Stomach (tissue), 9 donors: ENCODE measurements around the gene CDHR3. TPM values are rescaled to one million over a fixed set of nuclear protein-coding genes. Genes with fewer than 3 reads are reported as not detected.

ENCODE experiments used
- DNase-seq, 2 donors: peaks; one replicate each; pipeline versions ENCODE4 v3.0.0 to v3.0.0-alpha.2; 2013 to 2019
- H3K27ac ChIP-seq, 5 donors: fragments of 200-600 bp in 4 of 5; sonication (generic) in 4 of 5; one replicate each; pipeline ENCODE4 v1.5.1; 2013 to 2019; ENCODE audit warnings: mild to moderate bottlenecking in 1 of 5, moderate library complexity in 1 of 5
- H3K27me3 ChIP-seq, 3 donors: fragments of 200-600 bp; sonication (generic); one replicate each; pipeline ENCODE4 v1.5.1; 2017 to 2019; ENCODE audit warnings: mixed run types in 1 of 3
- H3K36me3 ChIP-seq, 4 donors: fragments of 200-600 bp; sonication (generic); 1 replicate in 3 of 4; 2 replicates in 1 of 4; pipeline ENCODE4 v1.5.1; 2016 to 2019
- H3K4me1 ChIP-seq, 4 donors: fragments of 200-600 bp; sonication (generic); one replicate each; pipeline ENCODE4 v1.5.1; 2016 to 2019
- H3K4me3 ChIP-seq, 4 donors: fragments of 200-600 bp; sonication (generic) in 3 of 4; one replicate each; pipeline ENCODE4 v1.5.1; 2016 to 2019; ENCODE audit warnings: mild to moderate bottlenecking in 1 of 4
- H3K9me3 ChIP-seq, 4 donors: fragments of 200-600 bp; sonication (generic); one replicate each; pipeline ENCODE4 v1.5.1; 2016 to 2019
- EP300 ChIP-seq: sonication (generic); formaldehyde crosslinking; IDR thresholded peaks from one replicate; pipeline ENCODE4 v1.6.1; 2017; ENCODE audit warnings: antibody characterized with exemption
- POLR2A ChIP-seq, 4 donors: fragments of 450-650 bp; IDR thresholded peaks; one replicate each; pipeline ENCODE4 v1.6.1; 2016; ENCODE audit warnings: antibody characterized with exemption in 4 of 4, control low read depth in 2 of 4, mild to moderate bottlenecking in 1 of 4, moderate library complexity in 1 of 4
- POLR2AphosphoS5 ChIP-seq, 3 donors: sonication (generic); formaldehyde crosslinking; IDR thresholded peaks; one replicate each; pipeline ENCODE4 v1.6.1; 2016; ENCODE audit warnings: antibody characterized with exemption in 3 of 3
- WGBS, 5 donors: extraction: QIAGEN DNeasy Blood & Tissue Kit in 3 of 5; methylation state at CpG; one replicate each; pipeline versions ENCODE4 v1.1.5 to v1.1.7; 2013 to 2018; 5-methylcytosine and 5-hydroxymethylcytosine counted together
- intact Hi-C: fragments of 100-400 bp; cut with DNase I; formaldehyde crosslinking; loops from one replicate; pipeline ENCODE4 v1.15.1; 2023; ENCODE audit warnings: low total_unique reads
- polyA plus RNA-seq, 3 donors: library from polyadenylated mRNA; stranded (reverse); fragments of 200-250 nt; gene quantifications; one replicate each; pipeline ENCODE4 v1.2.3, GENCODE V29; 2013
- total RNA-seq, 5 donors: library from RNA; depleted of rRNA; stranded (reverse); fragments of >200 nt; gene quantifications; one replicate each; pipeline versions ENCODE4 v1.1.0 to v1.2.3, GENCODE V29; 2014 to 2016
- TF ChIP-seq, protein P1 (sequence below), 7 experiments: fragments of 450-650 bp in 4 of 7; fragments of 200-600 bp in 3 of 7; sonication (generic) in 3 of 7; IDR thresholded peaks; one replicate each; pipeline ENCODE4 v1.5.1; 2016 to 2019; ENCODE audit warnings: antibody characterized with exemption in 7 of 7, control low read depth in 2 of 7, mild to moderate bottlenecking in 1 of 7
- donor health status: healthy with polysubstance abuse.
- donor health status: Bipolar disorder and iron deficiency.
- donor health status: healthy.

The CDHR3 gene
- total and polyA plus RNA-seq, 8 donors: 1.2 to 62.5 (median 10.6) TPM

DNA sequence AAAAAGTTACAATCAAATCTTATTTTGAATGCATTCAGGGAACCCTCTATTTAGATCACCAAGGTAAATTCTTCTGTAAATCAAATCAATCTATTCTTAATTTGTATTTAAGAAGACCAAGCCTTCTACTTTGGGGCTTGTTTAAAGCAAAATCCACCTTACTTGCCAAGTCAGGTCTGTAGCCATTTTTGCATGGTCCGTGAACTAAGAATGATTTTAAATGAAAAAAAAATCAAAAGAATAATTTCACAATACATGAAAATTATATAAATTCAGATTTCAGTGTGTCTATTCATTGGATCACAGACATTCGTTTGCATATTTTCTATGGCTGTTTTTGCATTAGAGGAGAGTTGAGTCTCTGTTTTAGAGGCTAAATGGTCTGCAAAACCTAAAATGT is 89.6 kb downstream of the CDHR3 start:
- Histone ChIP-seq H3K9me3 (no peaks in the 10 kb centered on the region), H3K4me3 (no peak overlapping the region), H3K27me3 (no peaks in the 10 kb centered on the region), H3K36me3 (no peaks in the 10 kb centered on the region), H3K4me1 (peaks cover 6 to 23% (median 14%) of the 10 kb centered on the region in 4 donors), H3K27ac (no peak overlapping the region)
- TF ChIP-seq, protein P1, sequence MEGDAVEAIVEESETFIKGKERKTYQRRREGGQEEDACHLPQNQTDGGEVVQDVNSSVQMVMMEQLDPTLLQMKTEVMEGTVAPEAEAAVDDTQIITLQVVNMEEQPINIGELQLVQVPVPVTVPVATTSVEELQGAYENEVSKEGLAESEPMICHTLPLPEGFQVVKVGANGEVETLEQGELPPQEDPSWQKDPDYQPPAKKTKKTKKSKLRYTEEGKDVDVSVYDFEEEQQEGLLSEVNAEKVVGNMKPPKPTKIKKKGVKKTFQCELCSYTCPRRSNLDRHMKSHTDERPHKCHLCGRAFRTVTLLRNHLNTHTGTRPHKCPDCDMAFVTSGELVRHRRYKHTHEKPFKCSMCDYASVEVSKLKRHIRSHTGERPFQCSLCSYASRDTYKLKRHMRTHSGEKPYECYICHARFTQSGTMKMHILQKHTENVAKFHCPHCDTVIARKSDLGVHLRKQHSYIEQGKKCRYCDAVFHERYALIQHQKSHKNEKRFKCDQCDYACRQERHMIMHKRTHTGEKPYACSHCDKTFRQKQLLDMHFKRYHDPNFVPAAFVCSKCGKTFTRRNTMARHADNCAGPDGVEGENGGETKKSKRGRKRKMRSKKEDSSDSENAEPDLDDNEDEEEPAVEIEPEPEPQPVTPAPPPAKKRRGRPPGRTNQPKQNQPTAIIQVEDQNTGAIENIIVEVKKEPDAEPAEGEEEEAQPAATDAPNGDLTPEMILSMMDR (IDR thresholded peaks at IDR 0.05): no peak
- TF ChIP-seq POLR2AphosphoS5 (IDR thresholded peaks at IDR 0.05) (no peak), EP300 (no peak), POLR2A (IDR thresholded peaks at IDR 0.05) (no peak)
- DNase-seq: no peak
- 81 to 89% (median 85%) methylated on average over 2 of the region's 2 CpGs for WGBS, 5 donors
- intact Hi-C loops: no loop called here

DNA sequence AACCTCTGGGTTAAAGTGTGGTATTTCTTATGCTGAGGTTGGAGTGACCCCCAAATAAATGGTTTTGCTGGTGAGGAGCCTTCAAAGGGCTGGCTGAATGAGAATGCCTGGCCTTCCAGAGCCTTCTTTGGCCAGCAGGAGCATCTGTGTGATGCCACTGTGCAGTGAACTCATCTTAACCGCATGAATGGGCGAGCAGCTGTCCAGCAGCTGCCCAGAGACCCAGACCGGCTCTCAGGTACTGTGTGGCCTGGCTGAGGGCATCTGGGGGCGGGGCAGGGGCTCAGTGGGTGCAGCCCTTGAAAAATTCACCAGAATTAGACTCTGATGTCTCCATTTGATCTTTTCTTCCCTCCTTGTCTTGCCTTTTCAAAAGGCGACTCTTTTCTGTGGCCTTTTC is 90.0 kb downstream of the CDHR3 start:
- no peak for DNase-seq
- no peak overlapping the region for H3K4me3 ChIP-seq
- H3K27me3 ChIP-seq: no peaks in the 10 kb centered on the region
- no peak overlapping the region for H3K27ac ChIP-seq
- WGBS, 5 donors: 77 to 96% (median 84%) methylated on average over 5 of the region's 5 CpGs
- peaks cover 10 to 27% (median 18%) of the 10 kb centered on the region in 4 donors for H3K4me1 ChIP-seq
- no peaks in the 10 kb centered on the region for H3K9me3 ChIP-seq
- intact Hi-C loops: no loop called here
- no peaks in the 10 kb centered on the region for H3K36me3 ChIP-seq
- no peak for TF ChIP-seq EP300
- TF ChIP-seq, protein P1 (IDR thresholded peaks at IDR 0.05): no peak
- no peak for TF ChIP-seq POLR2A (IDR thresholded peaks at IDR 0.05)
- TF ChIP-seq POLR2AphosphoS5 (IDR thresholded peaks at IDR 0.05): no peak

DNA sequence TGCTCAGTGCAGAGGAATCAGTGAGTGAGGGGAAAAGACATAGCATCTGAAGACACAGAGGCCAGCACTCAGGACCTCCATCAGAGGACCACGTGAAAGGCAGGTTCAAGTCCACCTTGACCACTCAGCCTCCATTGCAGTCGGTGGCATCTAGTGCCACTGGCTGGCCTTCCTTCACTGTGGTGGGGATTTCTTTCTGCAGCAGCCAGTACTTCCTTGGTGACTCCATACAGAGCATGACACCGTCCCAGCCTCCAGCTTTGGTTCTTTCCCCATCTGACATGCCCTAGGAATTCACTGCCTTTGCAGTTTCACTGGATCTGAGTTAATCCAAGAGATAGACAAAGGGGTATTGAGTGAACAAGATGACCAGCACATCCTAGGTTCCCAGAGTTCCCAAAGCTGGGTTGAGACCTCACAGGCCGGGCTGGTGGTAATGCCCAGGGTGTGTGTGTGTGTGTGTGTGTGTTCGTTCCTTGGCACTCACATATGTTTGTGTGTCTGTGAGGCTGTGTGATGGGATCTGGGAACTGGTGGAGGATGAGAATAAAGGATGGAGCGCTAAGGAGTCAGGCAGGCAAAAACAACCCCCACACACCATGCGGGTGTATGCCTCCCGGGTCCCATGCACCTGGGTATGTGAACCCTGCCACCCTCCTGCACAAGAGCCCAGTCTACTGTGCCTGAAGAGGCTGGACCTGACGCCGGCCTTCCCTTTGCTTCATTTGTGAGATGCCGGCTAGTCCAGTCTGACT is 91.3 kb downstream of the CDHR3 start:
- DNase-seq: no peak
- intact Hi-C loops: no loop called here
- 92 to 97% (median 93%) methylated on average over 11 of the region's 11 CpGs for WGBS, 5 donors
- TF ChIP-seq POLR2A (IDR thresholded peaks at IDR 0.05): no peak
- TF ChIP-seq, protein P1 (IDR thresholded peaks at IDR 0.05): no peak
- TF ChIP-seq POLR2AphosphoS5 (IDR thresholded peaks at IDR 0.05): no peak
- TF ChIP-seq EP300: no peak
- Histone ChIP-seq H3K27ac (no peak overlapping the region), H3K27me3 (no peaks in the 10 kb centered on the region), H3K36me3 (no peaks in the 10 kb centered on the region), H3K9me3 (no peaks in the 10 kb centered on the region), H3K4me1 (peaks cover 13 to 39% (median 26%) of the 10 kb centered on the region in 4 donors), H3K4me3 (no peak overlapping the region)

DNA sequence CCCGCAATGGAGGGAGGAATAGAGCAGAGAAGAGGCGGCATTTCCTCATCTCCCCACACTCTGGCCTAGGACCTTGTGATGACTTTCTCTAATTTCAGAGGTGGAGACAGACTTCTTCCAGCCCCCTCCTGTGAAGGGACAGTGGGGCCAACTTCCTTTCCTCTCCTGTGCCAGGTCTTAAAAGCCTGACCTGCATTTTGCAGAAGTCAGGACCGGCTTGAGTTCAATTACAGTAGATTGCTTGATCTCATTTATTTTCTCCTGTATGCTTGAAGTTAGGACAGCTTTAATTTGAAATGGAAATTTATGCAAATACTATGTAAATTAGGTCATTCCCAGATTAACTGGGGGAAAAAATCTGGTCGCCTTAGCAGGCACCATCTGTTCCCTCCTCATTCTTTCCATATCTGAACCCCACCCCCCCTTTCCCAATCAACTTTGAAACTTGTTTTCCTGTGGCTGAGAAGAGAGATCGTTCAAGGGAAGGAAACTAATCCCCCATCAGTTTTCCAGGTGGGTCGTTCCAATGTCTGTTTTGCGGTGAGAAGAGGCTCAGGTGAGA is 92.0 kb downstream of the CDHR3 start:
- Histone ChIP-seq H3K4me1 (peaks cover 13 to 40% (median 27%) of the 10 kb centered on the region in 4 donors), H3K4me3 (no peak overlapping the region), H3K27ac (no peak overlapping the region), H3K27me3 (no peaks in the 10 kb centered on the region), H3K9me3 (no peaks in the 10 kb centered on the region), H3K36me3 (no peaks in the 10 kb centered on the region)
- no peak for DNase-seq
- intact Hi-C loops: loop anchor here (5.0 kb wide), 1 partner anchor 97 kb away; no protein-coding TSS in a partner anchor
- TF ChIP-seq, protein P1 (IDR thresholded peaks at IDR 0.05): no peak
- TF ChIP-seq EP300 (no peak), POLR2AphosphoS5 (IDR thresholded peaks at IDR 0.05) (no peak), POLR2A (IDR thresholded peaks at IDR 0.05) (no peak)
- WGBS, 5 donors: 80 to 86% (median 81%) methylated on average over 7 of the region's 7 CpGs
